PC-3 (cell line): ENCODE data around the gene FAM168A.

ENCODE experiments used
- EZH2 ChIP-seq: fragments of 300-600 bp; sonication (generic); IDR thresholded peaks from one replicate; pipeline ENCODE4 v1.6.1; 2017; ENCODE audit warnings: antibody characterized with exemption, mild to moderate bottlenecking, low read length; ENCODE audit not compliant: unreplicated experiment
- EZH2phosphoT487 ChIP-seq: fragments of 300-600 bp; sonication (generic); IDR thresholded peaks from 2 replicates; pipeline ENCODE4 v1.6.1; 2018; ENCODE audit warnings: mild to moderate bottlenecking, antibody characterized with exemption, low read length, borderline replicate concordance
- TF ChIP-seq, protein P1 (sequence below): fragments of 300-600 bp; sonication (generic); conservative IDR thresholded peaks from 2 replicates; pipeline ENCODE4 v1.5.1; 2017; ENCODE audit warnings: antibody characterized with exemption, low read depth, mild to moderate bottlenecking, low read length

DNA sequence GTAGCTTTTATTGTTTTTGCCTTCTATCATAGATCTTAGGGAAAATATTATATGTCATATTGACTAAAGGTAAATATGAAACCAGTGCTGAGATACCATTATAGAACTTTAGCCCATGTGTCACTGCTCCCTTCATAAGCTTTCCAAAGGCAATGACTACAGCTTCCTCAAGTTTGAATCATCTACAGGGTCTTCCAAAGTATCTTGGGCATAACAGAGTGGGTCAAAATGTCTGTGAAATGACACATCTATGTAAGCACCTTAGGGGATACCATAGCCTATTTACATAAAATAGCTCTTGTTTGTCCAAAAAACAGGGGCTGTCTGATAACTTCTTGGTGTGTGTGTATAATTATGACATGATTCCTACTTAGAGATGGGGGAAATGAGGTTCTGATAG lies 169.2 kb downstream of the FAM168A start:
- TF ChIP-seq EZH2 (no peak), EZH2phosphoT487 (no peak)
- TF ChIP-seq, protein P1, sequence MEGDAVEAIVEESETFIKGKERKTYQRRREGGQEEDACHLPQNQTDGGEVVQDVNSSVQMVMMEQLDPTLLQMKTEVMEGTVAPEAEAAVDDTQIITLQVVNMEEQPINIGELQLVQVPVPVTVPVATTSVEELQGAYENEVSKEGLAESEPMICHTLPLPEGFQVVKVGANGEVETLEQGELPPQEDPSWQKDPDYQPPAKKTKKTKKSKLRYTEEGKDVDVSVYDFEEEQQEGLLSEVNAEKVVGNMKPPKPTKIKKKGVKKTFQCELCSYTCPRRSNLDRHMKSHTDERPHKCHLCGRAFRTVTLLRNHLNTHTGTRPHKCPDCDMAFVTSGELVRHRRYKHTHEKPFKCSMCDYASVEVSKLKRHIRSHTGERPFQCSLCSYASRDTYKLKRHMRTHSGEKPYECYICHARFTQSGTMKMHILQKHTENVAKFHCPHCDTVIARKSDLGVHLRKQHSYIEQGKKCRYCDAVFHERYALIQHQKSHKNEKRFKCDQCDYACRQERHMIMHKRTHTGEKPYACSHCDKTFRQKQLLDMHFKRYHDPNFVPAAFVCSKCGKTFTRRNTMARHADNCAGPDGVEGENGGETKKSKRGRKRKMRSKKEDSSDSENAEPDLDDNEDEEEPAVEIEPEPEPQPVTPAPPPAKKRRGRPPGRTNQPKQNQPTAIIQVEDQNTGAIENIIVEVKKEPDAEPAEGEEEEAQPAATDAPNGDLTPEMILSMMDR, result no peak
